Renal cortex interstitium (tissue), 11 donors: Measurements from ENCODE around the gene CDK16. TPM values are rescaled to one million over a fixed set of nuclear protein-coding genes. Genes with fewer than 3 reads are reported as not detected.

Experiments used
- DNase-seq, 11 donors: peaks; one replicate each; pipeline ENCODE4 v3.0.0-alpha.2; 2013; ENCODE audit warnings: low read depth in 9 of 11, low spot score in 4 of 11; ENCODE audit errors: extremely low read depth in 1 of 11
- polyA plus RNA-seq, 3 donors: library from polyadenylated mRNA; unstranded; fragments of 120-200 nt; gene quantifications; one replicate each; pipeline ENCODE4 v1.2.1, GENCODE V29; 2013; ENCODE audit not compliant: insufficient read length in 3 of 3

The CDK16 gene
- polyA plus RNA-seq, 3 donors = 100.0 to 141 (median 127) TPM

DNA sequence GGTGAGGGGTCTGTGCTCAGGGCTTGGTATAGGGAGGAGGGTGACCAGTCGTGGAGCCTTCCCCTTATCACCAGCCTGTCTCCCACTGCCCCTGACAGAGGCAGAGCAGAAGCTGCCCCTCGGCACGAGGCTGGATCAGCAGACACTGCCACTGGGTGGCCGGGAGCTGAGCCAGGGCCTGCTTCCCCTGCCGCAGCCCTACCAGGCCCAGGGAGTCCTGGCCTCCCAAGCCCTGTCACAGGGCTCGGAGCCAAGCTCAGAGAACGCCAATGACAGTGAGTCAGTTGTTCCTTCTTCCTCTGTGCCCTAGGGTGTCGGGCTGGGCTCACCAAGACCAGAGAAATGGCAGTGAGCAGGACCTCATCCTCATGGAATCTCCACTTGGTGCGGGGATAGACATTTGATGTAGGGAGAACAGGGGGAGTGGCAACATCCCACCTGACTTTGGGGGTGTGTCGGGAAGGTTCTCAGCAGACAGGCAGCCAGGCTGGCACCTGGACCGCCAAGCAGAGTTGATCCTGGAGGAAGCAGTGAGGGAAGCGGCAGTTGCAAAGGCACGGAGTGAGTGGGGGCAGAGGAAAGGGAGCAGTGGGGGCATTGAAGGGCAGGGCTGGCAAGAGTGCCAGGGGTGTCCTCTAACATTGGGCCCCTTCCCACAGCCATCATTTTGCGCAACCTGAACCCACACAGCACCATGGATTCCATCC is 39.1 kb upstream of the CDK16 start:
- no peak for DNase-seq

DNA sequence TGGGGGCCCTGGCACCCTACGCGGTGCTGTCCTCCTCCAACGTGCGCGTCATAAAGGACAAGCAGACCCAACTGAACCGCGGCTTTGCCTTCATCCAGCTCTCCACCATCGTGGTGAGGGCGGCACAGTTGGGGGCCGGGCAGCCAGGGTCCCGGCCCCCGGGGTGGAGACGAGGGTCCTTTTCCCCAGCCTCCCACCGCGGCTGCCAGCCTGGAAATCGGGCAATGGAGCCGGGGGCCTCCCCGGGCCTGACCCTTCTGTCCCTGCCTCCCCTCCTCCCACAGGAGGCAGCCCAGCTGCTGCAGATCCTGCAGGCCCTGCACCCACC is 38.6 kb upstream of the CDK16 start:
- no peak for DNase-seq

DNA sequence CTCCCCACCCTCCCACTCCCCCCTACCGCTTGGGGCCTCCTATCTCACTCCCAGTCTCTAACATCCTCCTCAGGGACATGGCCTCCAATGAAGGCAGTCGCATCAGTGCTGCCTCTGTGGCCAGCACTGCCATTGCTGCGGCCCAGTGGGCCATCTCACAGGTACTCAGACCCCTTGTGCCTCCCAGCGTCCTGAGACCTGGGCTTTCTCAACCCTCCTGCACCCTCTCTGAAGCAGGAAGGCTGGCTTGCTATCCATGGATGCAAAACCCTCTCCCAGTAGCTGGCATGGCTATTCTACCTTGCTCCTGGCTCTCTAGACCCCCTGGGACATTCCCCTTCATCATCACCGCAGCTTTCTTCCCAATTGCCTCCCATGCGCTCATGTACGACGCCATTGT is 38.1 kb upstream of the CDK16 start:
- no peak for DNase-seq

DNA sequence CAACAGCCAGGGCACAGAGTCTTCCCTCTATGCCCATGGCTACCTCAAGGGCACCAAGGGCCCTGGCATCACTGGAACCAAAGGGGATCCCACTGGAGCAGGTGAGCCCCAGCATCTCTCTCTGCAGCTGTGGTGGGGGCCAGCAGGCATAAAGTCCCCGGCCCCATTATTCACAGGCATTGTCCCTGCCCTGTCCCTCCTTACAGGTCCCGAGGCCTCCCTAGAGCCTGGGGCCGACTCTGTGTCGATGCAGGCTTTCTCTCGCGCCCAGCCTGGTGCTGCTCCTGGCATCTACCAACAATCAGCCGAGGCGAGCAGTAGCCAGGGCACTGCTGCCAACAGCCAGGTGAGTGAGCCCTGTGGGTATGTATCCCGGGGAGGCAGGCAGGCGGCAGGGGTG is 37.2 kb upstream of the CDK16 start:
- no peak for DNase-seq

DNA sequence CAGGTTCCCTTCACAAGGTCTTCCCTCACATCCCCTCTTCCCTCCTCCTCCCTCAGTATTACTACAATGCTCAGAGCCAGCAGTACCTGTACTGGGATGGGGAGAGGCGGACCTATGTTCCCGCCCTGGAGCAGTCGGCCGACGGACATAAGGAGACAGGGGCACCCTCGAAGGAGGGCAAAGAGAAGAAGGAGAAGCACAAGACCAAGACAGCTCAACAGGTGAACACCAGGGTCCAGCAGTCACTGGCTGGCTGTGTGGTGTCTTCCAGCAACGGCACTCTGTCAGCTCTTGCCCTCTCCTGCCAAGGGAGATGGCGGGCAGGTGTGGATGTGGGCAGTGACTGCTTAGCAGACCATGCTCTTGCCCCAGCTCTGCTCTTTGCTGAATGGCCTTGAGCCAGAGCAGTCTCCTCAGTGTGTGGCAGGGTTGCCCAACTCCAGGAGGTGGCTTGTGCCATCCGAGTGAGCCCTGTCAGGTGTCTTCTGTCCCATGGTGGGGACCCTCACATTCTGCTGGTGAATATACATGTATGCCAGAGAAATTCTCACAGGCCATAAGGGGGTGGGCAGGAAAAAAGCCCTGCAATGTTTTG is 36.3 kb upstream of the CDK16 start:
- no peak for DNase-seq

DNA sequence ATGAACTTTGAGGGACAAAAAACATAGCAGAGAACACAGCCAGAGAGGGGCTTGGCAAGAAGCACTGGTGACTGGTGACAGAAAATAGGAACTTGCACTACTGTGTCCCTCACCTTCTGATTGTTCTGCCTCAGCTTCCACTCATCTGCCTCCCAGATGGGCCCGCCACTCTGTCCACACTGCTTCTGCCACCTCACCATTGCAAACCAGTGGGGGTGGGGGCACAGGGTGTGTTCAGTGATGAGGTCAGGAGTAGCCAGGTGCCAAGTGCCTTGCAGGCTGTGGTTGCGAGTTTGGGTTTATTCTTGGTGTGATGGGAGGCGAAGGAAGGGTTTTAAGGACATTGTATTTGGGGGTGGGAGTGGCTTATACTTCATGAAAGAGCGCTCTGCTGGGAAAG is 34.0 kb upstream of the CDK16 start:
- DNase-seq = no peak

DNA sequence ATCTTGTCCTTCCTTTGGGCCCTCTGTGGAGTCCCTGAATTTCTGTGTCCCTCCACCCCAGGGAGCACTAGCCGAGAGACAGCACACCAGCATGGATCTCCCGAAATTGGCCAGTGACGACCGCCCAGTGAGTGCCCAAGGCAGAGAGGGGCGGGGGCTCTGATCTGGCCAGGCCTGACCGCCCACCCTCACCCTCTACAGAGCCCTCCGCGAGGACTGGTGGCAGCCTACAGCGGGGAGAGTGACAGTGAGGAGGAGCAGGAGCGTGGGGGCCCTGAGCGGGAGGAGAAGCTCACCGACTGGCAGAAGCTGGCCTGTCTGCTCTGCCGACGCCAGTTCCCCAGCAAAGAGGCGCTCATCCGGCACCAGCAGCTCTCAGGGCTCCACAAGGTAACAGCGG is 33.2 kb upstream of the CDK16 start:
- DNase-seq = no peak

DNA sequence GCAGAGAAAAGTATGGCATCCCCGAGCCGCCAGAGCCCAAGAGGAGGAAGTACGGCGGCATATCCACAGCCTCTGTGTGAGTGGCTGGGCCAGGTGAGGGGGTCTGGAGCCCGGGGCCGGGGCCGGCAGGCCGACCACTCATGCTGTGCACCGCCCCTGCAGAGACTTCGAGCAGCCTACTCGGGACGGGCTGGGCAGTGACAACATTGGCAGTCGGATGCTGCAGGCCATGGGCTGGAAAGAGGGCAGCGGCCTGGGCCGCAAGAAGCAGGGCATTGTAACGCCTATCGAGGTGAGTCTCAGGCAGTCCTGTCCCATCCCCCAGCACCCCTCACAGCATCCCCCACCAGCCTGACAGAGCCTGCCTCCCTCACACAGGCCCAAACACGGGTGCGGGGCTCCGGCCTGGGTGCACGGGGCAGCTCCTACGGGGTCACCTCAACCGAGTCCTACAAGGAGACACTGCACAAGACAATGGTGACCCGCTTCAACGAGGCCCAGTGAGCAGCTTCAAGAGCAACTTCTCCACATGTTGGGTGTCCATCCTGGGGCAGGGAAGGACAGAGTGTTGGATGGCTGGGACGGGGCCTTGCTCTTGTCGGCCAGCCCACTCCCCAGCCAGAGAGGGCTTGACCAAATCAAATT is 32.3 kb upstream of the CDK16 start:
- no peak for DNase-seq

DNA sequence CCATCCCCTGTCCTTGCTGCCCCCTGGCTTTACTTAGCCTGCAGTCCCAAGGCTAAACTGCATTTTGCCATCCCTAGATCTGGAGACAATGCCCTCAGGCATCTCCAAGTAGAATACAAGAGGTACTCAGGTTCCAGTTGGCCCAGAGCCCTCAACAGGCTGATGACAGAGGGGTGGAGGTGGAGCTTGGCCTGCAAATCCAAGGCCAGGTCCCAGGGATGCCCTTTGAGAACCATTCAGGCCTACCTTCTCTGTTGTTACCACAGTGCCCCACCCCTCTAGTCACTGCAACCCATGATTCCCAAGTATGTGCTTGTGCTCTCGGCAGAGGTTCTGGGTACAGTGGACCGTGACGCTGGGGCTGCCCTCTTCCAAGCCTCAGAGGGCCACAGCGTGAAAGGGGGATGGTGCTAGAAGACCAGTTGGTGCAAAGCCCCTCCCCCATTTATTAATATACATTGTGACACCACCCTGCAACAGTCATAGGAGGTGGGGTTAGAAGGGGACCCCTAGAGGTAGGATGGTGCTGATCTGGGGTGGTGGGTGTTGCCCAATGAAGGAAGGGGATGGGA is 31.3 kb upstream of the CDK16 start:
- no peak for DNase-seq

DNA sequence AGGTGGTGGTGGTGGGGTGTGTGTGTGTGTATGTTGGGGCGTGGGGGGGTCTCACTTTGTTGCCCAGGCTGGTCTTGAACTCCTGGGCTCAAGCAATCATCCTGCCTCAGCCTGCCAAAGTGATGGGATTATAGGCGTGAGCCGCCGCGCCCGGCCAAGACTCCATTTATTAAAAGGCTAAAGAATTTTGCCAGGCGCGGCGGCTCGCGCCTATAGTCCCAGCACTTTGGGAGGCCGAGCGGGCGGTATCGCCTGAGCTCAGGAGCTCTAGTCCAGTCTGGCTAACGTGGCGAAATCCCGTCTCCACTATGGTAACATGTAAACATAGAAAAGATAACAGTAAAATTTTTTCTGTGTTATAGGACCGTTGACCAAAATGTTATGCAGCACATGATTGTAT is 28.6 kb upstream of the CDK16 start:
- no peak for DNase-seq

DNA sequence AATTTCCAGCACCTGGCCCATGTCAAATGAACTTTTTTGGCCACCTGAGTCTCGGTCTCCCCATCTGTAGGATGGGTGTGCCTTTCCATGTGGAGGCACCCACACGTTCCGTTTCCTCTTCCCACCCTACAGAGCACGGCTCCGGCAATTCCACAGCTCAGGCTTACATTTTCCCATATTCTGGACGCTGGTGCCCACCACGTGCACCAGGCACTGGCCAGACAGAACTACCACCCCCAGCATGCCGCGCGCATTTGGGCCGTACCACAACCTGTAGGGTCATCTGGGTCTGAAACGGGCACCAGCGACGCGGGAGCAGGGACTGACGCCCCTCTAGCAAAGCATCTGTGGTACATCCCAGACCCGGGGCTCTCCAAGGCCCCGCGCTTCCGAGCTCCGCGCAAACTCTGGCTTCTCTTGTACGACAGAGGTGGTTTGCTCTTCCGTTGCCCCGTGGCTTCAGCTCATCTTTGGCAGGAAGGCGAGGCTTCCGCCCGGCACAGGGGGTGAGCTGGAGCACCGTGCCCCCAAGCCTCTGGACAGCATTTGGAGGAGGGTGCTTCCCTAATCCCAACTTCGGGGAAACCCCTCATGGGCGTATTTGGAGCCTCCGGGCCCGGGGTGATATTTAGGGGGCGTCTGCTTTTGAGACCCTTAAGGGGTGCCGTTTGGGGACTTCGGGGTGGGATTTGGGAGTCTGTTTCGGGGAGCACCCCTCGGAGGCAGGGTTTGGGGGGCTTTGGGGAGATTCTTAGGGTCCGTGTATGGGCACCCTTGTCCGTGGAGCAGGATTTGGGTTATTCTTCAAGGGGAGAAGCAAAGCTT is 27.8 kb upstream of the CDK16 start:
- DNase-seq = peak in 10 of 11 donors; percentile 50 to 88 (median 77)

DNA sequence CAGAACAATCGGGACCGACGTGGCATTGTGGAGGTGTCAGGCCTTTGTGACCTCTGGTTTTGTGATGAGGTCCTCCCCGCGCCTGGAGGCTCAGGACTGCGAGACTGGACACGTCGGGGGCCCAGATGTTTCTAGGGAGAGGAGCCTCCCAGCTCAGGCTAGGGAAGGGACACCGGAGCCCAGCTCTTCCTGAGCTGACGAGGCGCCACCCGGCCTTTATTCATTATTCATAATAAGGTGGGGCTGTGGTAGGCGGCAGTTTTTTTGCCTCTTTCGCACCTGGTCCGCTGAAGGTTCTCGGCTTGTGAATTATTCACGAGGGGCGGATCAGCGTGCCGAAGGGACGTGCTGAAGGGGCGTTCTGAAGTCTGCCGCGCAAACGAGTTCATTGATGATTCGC is 27.1 kb upstream of the CDK16 start:
- no peak for DNase-seq

DNA sequence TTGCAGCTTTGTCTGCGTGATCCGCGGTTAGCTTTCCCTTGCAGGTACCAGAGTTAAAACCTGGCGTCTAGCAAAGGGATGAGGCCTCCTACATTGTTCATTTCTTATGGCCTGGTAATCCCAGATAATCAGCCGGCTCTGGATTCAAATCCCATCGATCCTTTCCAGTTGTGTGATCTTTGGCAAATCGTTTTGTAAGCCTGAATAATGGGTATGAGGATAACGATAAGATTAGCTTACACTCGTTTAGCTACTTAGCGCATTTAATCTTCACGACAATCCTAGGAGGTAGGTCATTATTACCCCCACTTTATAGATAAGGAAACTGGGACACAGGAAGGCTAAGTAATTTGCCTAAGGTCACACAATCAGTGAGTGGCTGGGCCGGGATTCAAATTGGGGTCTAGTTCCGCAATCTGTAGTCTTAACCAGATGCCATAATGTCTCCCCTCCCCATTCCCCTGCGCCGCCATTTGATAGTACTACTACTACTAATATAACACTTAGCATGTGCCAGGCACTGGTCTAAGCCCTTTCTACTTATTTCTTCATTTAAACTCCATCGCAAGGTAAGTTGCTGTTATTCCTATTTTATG is 26.6 kb upstream of the CDK16 start:
- DNase-seq = no peak

DNA sequence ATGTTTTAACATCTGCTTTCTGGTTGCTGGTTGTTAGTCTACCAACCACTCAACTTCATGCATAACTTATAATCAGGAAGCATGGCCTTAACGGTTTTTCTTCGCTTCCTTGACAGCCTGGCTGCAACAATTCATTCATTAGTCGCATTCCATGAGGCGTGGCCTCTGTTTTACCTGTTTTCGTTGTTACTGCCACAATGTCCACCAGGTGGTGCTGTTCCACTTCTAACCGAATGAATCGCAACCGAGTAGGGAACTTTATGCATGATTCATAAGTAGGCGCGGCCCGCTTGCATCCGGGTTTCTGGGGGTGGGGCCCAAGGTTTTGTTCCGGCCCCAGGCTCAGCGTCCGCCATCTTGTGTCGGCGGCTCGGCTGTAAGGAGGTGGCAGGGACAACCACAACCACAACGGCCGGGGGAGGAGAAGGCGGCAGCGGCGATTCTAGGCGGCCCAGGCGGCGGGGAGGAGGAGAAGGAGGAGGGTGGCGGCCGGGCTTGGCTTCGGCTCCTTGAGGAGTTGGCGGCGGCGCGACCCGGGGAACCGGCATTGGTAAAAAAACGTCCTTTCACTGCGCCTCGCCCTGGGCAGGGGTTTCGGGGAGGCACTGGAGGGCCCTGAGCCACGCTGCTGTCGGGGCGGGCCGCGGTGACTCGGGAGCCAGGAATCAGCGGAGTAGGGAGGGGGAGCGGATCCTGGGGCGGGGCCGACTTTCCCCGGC is 24.8 kb upstream of the CDK16 start, which contains the start of gene UBA1:
Gene UBA1 (plus strand): TSS at position 355 of the 719 bp plus-strand sequence. CDS start 4,974 bp downstream, outside the sequence.
- DNase-seq = peak; percentile 84 to 99 (median 93)

DNA sequence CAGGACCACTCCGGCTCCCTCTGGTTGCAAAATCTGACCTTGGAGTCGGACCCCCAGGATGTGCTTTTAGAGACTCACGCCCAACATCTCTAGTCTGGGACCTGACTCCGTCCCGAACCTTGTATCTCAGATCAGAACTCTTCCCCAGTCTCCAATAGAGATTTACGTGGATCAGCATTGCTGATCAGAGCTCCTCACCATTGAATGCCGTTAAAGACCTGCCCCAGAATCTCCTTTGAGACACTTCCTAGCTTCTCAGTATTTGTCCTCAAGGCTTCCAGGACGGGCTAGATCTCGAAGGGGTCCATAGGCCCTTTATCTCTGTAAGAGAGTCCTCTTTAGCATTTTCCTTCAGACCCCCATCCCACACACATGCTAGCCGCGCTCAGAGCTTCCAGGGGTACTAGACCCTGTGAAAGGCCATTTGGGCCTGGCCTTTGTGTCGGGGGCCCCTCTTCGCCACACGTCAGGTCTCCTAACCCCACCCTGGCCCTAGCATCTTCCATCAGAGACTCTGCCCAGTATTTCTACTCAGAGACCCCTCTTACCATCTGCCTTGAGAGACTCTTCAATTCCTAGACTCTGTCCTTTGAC is 24.2 kb upstream of the CDK16 start:
- DNase-seq = peak in 1 of 11 donors; percentile 26

DNA sequence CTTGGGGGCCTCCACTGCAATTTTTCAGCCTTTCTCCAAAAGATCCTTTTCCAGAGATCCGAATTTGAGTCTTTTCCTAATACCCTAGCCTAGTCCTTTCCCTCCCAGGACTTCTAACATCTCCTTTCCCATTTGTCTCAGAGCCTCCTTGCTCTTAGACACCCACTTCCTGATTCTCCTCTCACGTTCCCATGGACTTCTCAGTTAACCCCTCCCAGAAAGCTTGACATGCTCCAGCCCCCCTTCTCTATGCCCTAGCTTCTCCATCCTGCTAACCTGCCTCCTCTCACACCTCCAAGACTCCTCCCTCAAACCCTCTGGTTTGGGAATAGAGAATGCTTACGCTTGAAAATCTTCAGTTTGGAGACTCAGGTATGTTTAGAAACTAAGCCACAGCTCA is 22.4 kb upstream of the CDK16 start:
- no peak for DNase-seq

DNA sequence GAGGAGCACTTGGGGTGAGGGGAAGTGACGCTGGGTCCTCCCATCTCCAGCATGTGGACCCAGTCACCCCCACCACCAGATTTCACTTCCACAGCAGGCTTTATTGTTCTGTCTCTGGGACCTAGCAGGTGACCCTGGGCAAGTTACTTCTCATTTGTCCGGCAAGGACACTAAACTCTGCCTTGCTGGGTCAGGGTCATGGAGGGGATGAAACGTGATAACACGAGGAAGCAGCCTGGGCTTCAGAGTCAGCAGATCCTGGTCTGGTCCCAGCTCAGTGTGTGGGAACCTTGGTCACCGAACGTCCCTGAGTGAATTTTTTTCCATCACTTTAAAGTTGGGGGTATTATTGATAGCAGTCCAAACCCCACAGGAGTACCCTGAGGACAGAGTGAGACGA is 21.0 kb upstream of the CDK16 start:
- DNase-seq = no peak

DNA sequence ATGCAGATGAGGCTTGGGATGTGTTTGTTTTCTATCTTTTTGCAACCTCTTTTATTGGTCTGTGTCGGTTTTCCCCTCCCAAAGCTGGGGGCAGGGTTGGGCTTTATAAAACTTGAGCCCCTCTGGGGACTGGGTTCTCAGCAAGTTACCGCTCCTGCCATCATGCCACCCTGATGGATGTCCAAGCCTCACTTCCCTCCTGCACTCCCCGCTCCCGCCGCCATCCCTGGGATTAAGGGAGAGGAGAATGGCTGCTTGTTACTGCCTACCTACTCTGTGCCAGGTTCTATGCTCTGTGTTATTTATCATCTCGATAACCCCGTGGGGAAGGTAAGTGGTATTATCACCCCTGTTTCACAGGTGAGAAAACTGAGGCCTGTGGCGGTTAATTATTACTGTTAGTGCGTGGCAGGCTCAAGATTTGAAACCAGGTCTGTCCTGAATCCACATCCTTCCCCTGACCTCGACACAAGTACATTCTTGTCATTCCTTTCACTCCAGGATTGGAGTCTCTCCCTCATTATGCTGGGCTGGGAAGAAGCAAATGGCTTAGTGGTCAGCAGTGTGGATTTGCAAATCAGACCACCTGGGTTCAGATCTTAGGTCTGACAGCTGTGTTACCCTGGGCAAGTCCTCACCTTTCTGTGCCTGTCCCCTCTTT is 20.3 kb upstream of the CDK16 start:
- DNase-seq = no peak
